ENCODE results near the gene IL4I1. TPM values are rescaled to one million over a fixed set of nuclear protein-coding genes. Genes with fewer than 3 reads are reported as not detected.

The IL4I1 gene
- total RNA-seq, 2 experiments from 2014 or later = 7.2 to 7.5 TPM

GRCh38 chr19:49907745-49908446 lies 11.2 kb upstream of the IL4I1 start:
- no peak for DNase-seq
- no peaks in the 10 kb centered on the region for H3K27me3 Mint-ChIP-seq (ENCODE audit: low read depth)
- H3K27ac Mint-ChIP-seq = no peak overlapping the region
- intact Hi-C loops (cut with micrococcal nuclease) = no loop called here
- H3K4me3 Mint-ChIP-seq = no peak overlapping the region
- CTCF ChIA-PET = no interaction called here
- no peaks in the 10 kb centered on the region for H3K9me3 Mint-ChIP-seq
- peaks cover 44% of the 10 kb centered on the region for H3K36me3 Mint-ChIP-seq (ENCODE audit: low read depth)
- peaks cover 51% of the 10 kb centered on the region for H3K4me1 Mint-ChIP-seq (ENCODE audit: low read depth)

GRCh38 chr19:49906879-49907564 lies 10.3 kb upstream of the IL4I1 start:
- Mint-ChIP-seq H3K27me3 (ENCODE audit: low read depth) (no peaks in the 10 kb centered on the region), H3K27ac (peak overlapping the region; percentile 35), H3K4me1 (ENCODE audit: low read depth) (peaks cover 44% of the 10 kb centered on the region), H3K9me3 (no peaks in the 10 kb centered on the region), H3K36me3 (ENCODE audit: low read depth) (peaks cover 39% of the 10 kb centered on the region), H3K4me3 (no peak overlapping the region)
- CTCF ChIA-PET = no interaction called here
- intact Hi-C loops (cut with micrococcal nuclease) = no loop called here
- no peak for DNase-seq

- no peak overlapping the region for H3K27ac Mint-ChIP-seq
- no peak overlapping the region for H3K4me3 Mint-ChIP-seq
- CTCF ChIA-PET = no interaction called here
These were observed 7.4 kb upstream of the IL4I1 start for GRCh38 chr19:49904136-49904535.

GRCh38 chr19:49895566-49896297 lies 955 bp downstream of the IL4I1 start:
- no peaks in the 10 kb centered on the region for H3K9me3 Mint-ChIP-seq
- peak overlapping the region; percentile 67 for H3K4me3 Mint-ChIP-seq
- no peak for DNase-seq
- peak overlapping the region; percentile 97 for H3K27ac Mint-ChIP-seq
- H3K4me1 Mint-ChIP-seq (ENCODE audit: low read depth) = peaks cover 31% of the 10 kb centered on the region
- intact Hi-C loops (cut with micrococcal nuclease) = loop anchor here (2.0 kb wide), 1 partner anchor 27 kb away; no protein-coding TSS in a partner anchor
- CTCF ChIA-PET = interaction anchor here (0.6 kb wide), 1 partner anchor 10 kb away, joined by 3 read pairs; no protein-coding TSS in a partner anchor
- no peaks in the 10 kb centered on the region for H3K36me3 Mint-ChIP-seq (ENCODE audit: low read depth)
- no peaks in the 10 kb centered on the region for H3K27me3 Mint-ChIP-seq (ENCODE audit: low read depth)

More at GRCh38 chr19:49904136-49904535, 7.4 kb upstream of the IL4I1 start:
- no peaks in the 10 kb centered on the region for H3K27me3 Mint-ChIP-seq (ENCODE audit: low read depth)
- H3K9me3 Mint-ChIP-seq = no peaks in the 10 kb centered on the region
- peaks cover 25% of the 10 kb centered on the region for H3K4me1 Mint-ChIP-seq (ENCODE audit: low read depth)
- DNase-seq = no peak
- intact Hi-C loops (cut with micrococcal nuclease) = no loop called here
- peaks cover 22% of the 10 kb centered on the region for H3K36me3 Mint-ChIP-seq (ENCODE audit: low read depth)

- H3K27me3 Mint-ChIP-seq (ENCODE audit: low read depth) = no peaks in the 10 kb centered on the region
- CTCF ChIA-PET = interaction anchor here (0.6 kb wide), 1 partner anchor 68 kb away, joined by 3 read pairs; no protein-coding TSS in a partner anchor
- H3K9me3 Mint-ChIP-seq = no peaks in the 10 kb centered on the region
- peak overlapping the region; percentile 97 for H3K27ac Mint-ChIP-seq
- peaks cover 34% of the 10 kb centered on the region for H3K4me1 Mint-ChIP-seq (ENCODE audit: low read depth)
- peak overlapping the region; percentile 36 for H3K4me3 Mint-ChIP-seq
- intact Hi-C loops (cut with micrococcal nuclease) = no loop called here
- DNase-seq = peak; percentile 43
- no peaks in the 10 kb centered on the region for H3K36me3 Mint-ChIP-seq (ENCODE audit: low read depth)
These were observed 1.7 kb downstream of the IL4I1 start for GRCh38 chr19:49894879-49895565.

GRCh38 chr19:49894011-49894664 lies 2.5 kb downstream of the IL4I1 start:
- intact Hi-C loops (cut with micrococcal nuclease) = no loop called here
- Mint-ChIP-seq H3K27me3 (ENCODE audit: low read depth) (no peaks in the 10 kb centered on the region), H3K27ac (peak overlapping the region; percentile 24), H3K4me3 (no peak overlapping the region), H3K9me3 (no peaks in the 10 kb centered on the region), H3K36me3 (ENCODE audit: low read depth) (peaks cover 1% of the 10 kb centered on the region), H3K4me1 (ENCODE audit: low read depth) (peaks cover 37% of the 10 kb centered on the region)
- DNase-seq = no peak
- CTCF ChIA-PET = interaction anchor here (0.6 kb wide), 1 partner anchor 69 kb away, joined by 3 read pairs; no protein-coding TSS in a partner anchor

- peaks cover 1% of the 10 kb centered on the region for H3K36me3 Mint-ChIP-seq (ENCODE audit: low read depth)
- no peak overlapping the region for H3K4me3 Mint-ChIP-seq
- H3K27ac Mint-ChIP-seq = peak overlapping the region; percentile 20
- no peak for DNase-seq
- no peaks in the 10 kb centered on the region for H3K27me3 Mint-ChIP-seq (ENCODE audit: low read depth)
- CTCF ChIA-PET = interaction anchor here (0.6 kb wide), 1 partner anchor 19 kb away, joined by 3 read pairs; no protein-coding TSS in a partner anchor
- H3K9me3 Mint-ChIP-seq = no peaks in the 10 kb centered on the region
- intact Hi-C loops (cut with micrococcal nuclease) = no loop called here
- H3K4me1 Mint-ChIP-seq (ENCODE audit: low read depth) = peaks cover 32% of the 10 kb centered on the region
These were observed 4.0 kb downstream of the IL4I1 start for GRCh38 chr19:49892716-49893115.

GRCh38 chr19:49891393-49891792 lies 5.3 kb downstream of the IL4I1 start:
- peaks cover 3% of the 10 kb centered on the region for H3K36me3 Mint-ChIP-seq (ENCODE audit: low read depth)
- intact Hi-C loops (cut with micrococcal nuclease) = no loop called here
- H3K4me3 Mint-ChIP-seq = no peak overlapping the region
- no peaks in the 10 kb centered on the region for H3K9me3 Mint-ChIP-seq
- no peaks in the 10 kb centered on the region for H3K27me3 Mint-ChIP-seq (ENCODE audit: low read depth)
- H3K27ac Mint-ChIP-seq = no peak overlapping the region
- DNase-seq = no peak
- H3K4me1 Mint-ChIP-seq (ENCODE audit: low read depth) = peaks cover 20% of the 10 kb centered on the region
- CTCF ChIA-PET = interaction anchor here (1.9 kb wide), 1 partner anchor 11 kb away, joined by 7 read pairs; no protein-coding TSS in a partner anchor

GRCh38 chr19:49890349-49891311 lies 6.1 kb downstream of the IL4I1 start:
- peaks cover 13% of the 10 kb centered on the region for H3K4me1 Mint-ChIP-seq (ENCODE audit: low read depth)
- peaks cover 4% of the 10 kb centered on the region for H3K36me3 Mint-ChIP-seq (ENCODE audit: low read depth)

GRCh38 chr19:49889687-49890348 lies 6.9 kb downstream of the IL4I1 start:
- H3K4me3 Mint-ChIP-seq = peak overlapping the region; percentile 63
- no peaks in the 10 kb centered on the region for H3K9me3 Mint-ChIP-seq
- intact Hi-C loops (cut with micrococcal nuclease) = no loop called here
- H3K36me3 Mint-ChIP-seq (ENCODE audit: low read depth) = peaks cover 7% of the 10 kb centered on the region
- CTCF ChIA-PET = interaction anchor here (0.5 to 1.9 kb wide), 8 partner anchors 8 to 234 kb away, joined by 3 to 7 read pairs (median 3); no protein-coding TSS in a partner anchor
- H3K4me1 Mint-ChIP-seq (ENCODE audit: low read depth) = peaks cover 8% of the 10 kb centered on the region
- H3K27ac Mint-ChIP-seq = no peak overlapping the region
- peak; percentile 82 for DNase-seq
- H3K27me3 Mint-ChIP-seq (ENCODE audit: low read depth) = no peaks in the 10 kb centered on the region

More at GRCh38 chr19:49890349-49891311, 6.1 kb downstream of the IL4I1 start:
- Mint-ChIP-seq H3K9me3 (no peaks in the 10 kb centered on the region), H3K4me3 (peak overlapping the region; percentile 63), H3K27ac (no peak overlapping the region), H3K27me3 (ENCODE audit: low read depth) (no peaks in the 10 kb centered on the region)
- CTCF ChIA-PET = interaction anchor here (0.7 to 1.9 kb wide), 7 partner anchors 9 to 31 kb away, joined by 3 to 7 read pairs (median 4); no protein-coding TSS in a partner anchor
- intact Hi-C loops (cut with micrococcal nuclease) = no loop called here
- DNase-seq = peak; percentile 60

Data from activated naive CD4-positive, alpha-beta T cell treated with anti-CD3 and anti-CD28 coated beads for 36 hours (primary cell).